Measurements from ENCODE around the gene MRPL34. TPM values are rescaled to one million over a fixed set of nuclear protein-coding genes. Genes with fewer than 3 reads are reported as not detected.

Gene MRPL34
- total RNA-seq, 4 donors from 2014 or later: 95.0 to 175 (median 113) TPM

DNA sequence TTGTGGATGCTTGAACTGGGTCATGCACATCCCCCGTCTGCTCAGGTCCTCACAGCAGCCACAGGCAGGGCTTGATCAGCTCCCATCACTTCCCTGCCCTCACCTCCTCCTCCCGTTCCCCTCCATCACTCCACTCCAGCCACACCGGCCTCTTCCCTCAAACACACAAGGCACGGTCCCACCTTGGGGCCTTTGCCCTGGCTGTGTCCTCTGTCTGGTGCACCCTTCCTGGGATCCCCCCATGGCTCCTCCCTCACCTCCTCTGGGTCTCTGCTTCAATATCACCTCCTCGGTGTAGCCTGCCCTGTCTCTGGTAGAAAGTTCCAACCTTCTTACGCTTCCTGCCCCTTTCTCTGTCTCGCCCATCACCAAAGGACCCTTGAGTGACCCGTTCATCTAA is 47.7 kb downstream of the MRPL34 start:
- no peak for ATAC-seq
- TF ChIP-seq POLR2AphosphoS5 (IDR thresholded peaks at IDR 0.05): no peak
- no peak for TF ChIP-seq POLR2A (IDR thresholded peaks at IDR 0.05)
- no peak for TF ChIP-seq EP300 (IDR thresholded peaks at IDR 0.05)
- no peak for TF ChIP-seq CTCF (IDR thresholded peaks at IDR 0.05)

More for the DNA sequence above, 47.7 kb downstream of the MRPL34 start:
- 80% methylated on average over 8 of the region's 8 CpGs; no CpG with 5 or more reads in 1 of the 2 donors for WGBS, 2 donors (ENCODE audit: low coverage in 1 of 2)
- peaks cover 48% of the 10 kb centered on the region for H3K27me3 ChIP-seq
- H3K9me3 ChIP-seq: no peaks in the 10 kb centered on the region
- no peak overlapping the region for H3K4me3 ChIP-seq
- no peak overlapping the region for H3K27ac ChIP-seq
- H3K36me3 ChIP-seq: no peaks in the 10 kb centered on the region
- H3K4me1 ChIP-seq: peaks cover 0 to 10% (median 0%) of the 10 kb centered on the region in 3 donors

Other genes starting within 250 kb of the MRPL34 start
- gene HAUS8, start 230.4 kb upstream of the MRPL34 start, total RNA-seq: 1 to 10 TPM; 3.2 to 6.4 (median 5.5) TPM
- gene MYO9B, start 230.1 kb upstream of the MRPL34 start, total RNA-seq: 10 to 100 TPM; 38.1 to 77.7 (median 66.2) TPM
- gene USE1, start 90.5 kb upstream of the MRPL34 start, total RNA-seq: 10 to 100 TPM; 11.3 to 24.0 (median 17.9) TPM
- gene OCEL1, start 79.6 kb upstream of the MRPL34 start, total RNA-seq: 10 to 100 TPM in 1 of 4 donors, 1 to 10 TPM in 3; 3.5 to 15.1 (median 6.5) TPM
- 10 to 100 TPM; 33.9 to 71.9 (median 60.2) TPM for gene NR2F6, start 60.0 kb upstream of the MRPL34 start, total RNA-seq
- 1 to 10 TPM; 4.6 to 9.6 (median 5.1) TPM for gene USHBP1, start 41.1 kb upstream of the MRPL34 start, total RNA-seq
- gene BABAM1, start 38.4 kb upstream of the MRPL34 start, total RNA-seq: 10 to 100 TPM; 62.6 to 91.8 (median 81.9) TPM
- under 1 TPM in 2 of 4 donors, not detected in 2; 0.39 to 0.81 TPM for gene ANKLE1, start 24.0 kb upstream of the MRPL34 start, total RNA-seq
- gene ABHD8, start 2.4 kb upstream of the MRPL34 start, total RNA-seq: 10 to 100 TPM; 13.2 to 34.4 (median 24.3) TPM
- gene DDA1, start 3.7 kb downstream of the MRPL34 start, total RNA-seq: 10 to 100 TPM; 13.2 to 58.5 (median 19.9) TPM
- 1 to 10 TPM; 1.3 to 6.2 (median 4.2) TPM for gene ANO8, start 29.0 kb downstream of the MRPL34 start, total RNA-seq
- gene GTPBP3, start 31.7 kb downstream of the MRPL34 start, total RNA-seq: 10 to 100 TPM in 3 of 4 donors, 1 to 10 TPM in 1; 9.3 to 20.2 (median 15.6) TPM
- 100 to 1,000 TPM in 1 of 4 donors, 10 to 100 TPM in 3; 41.4 to 110 (median 67.9) TPM for gene PLVAP, start 71.5 kb downstream of the MRPL34 start, total RNA-seq
- gene CCDC194, start 88.3 kb downstream of the MRPL34 start, total RNA-seq: not detected
- gene BST2, start 99.8 kb downstream of the MRPL34 start, total RNA-seq: 100 to 1,000 TPM in 1 of 4 donors, 10 to 100 TPM in 3; 36.6 to 196 (median 40.7) TPM
- gene MVB12A, start 114.2 kb downstream of the MRPL34 start, total RNA-seq: 10 to 100 TPM; 30.8 to 44.7 (median 37.7) TPM
- 1 to 10 TPM in 1 of 4 donors, under 1 TPM in 1, not detected in 2; 0.46 to 1.3 TPM for gene TMEM221, start 142.8 kb downstream of the MRPL34 start, total RNA-seq
- gene NXNL1, start 155.1 kb downstream of the MRPL34 start, total RNA-seq: not detected
- gene SLC27A1, start 164.7 kb downstream of the MRPL34 start, total RNA-seq: 10 to 100 TPM; 17.1 to 21.3 (median 19.6) TPM
- 10 to 100 TPM; 35.0 to 48.7 (median 39.9) TPM for gene PGLS, start 205.8 kb downstream of the MRPL34 start, total RNA-seq
- 10 to 100 TPM; 54.7 to 78.9 (median 61.2) TPM for gene COLGALT1, start 249.8 kb downstream of the MRPL34 start, total RNA-seq